ENCODE results near the gene KCTD15. TPM values are rescaled to one million over a fixed set of nuclear protein-coding genes. Genes with fewer than 3 reads are reported as not detected.

The KCTD15 gene
- total RNA-seq, 2 experiments from 2014 or later, result 21.3 to 29.2 TPM

DNA sequence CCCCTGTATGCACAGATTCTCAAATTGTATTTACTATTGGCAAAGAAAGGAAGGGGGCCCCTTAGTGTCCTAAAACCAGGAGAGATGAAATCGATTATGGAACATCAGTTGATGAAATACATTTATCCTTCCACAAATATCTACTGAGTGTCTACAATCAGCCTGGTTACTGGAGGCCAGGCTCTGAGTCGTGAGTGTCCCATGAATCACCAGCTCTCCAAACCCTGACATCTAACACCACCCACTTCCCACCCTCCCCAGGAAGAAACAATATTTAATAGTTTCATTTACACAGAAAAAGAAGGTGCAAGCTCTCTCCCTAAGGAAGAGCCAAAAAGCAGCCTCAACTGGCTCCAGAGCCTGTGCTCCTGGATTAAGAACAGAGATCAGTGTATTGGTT is 25.2 kb downstream of the KCTD15 start:
- Histone ChIP-seq H3K9me2 (ENCODE audit: insufficient read depth, low read length) (no peaks in the 10 kb centered on the region), H3K36me3 (ENCODE audit: insufficient read depth, low read length) (no peaks in the 10 kb centered on the region), H3K4me3 (ENCODE audit: low read depth, low read length, poor library complexity, severe bottlenecking) (no peak overlapping the region), H3K79me2 (ENCODE audit: insufficient read depth, low read depth, low read length) (no peaks in the 10 kb centered on the region), H4K20me1 (ENCODE audit: insufficient read depth, low read length) (no peaks in the 10 kb centered on the region), H2AFZ (ENCODE audit: low read length) (no peak overlapping the region), H3K9me3 (ENCODE audit: low read length) (no peaks in the 10 kb centered on the region), H3K4me2 (ENCODE audit: low read length) (no peak overlapping the region), H3K27ac (ENCODE audit: low read depth, low read length, poor library complexity, severe bottlenecking) (no peak overlapping the region), H3K4me1 (ENCODE audit: insufficient read depth, low read length, poor library complexity, severe bottlenecking) (peaks cover 17% of the 10 kb centered on the region)
- POLR2A ChIA-PET, result no interaction called here
- intact Hi-C loops (cut with micrococcal nuclease; ENCODE audit: unreplicated experiment), result no loop called here
- DNase-seq (ENCODE audit: low spot score), result no peak
- CTCF ChIA-PET (ENCODE audit: unreplicated experiment), result no interaction called here
- BruUV-seq (replicated peaks), result no TSS peak
- TF ChIP-seq, protein P1, sequence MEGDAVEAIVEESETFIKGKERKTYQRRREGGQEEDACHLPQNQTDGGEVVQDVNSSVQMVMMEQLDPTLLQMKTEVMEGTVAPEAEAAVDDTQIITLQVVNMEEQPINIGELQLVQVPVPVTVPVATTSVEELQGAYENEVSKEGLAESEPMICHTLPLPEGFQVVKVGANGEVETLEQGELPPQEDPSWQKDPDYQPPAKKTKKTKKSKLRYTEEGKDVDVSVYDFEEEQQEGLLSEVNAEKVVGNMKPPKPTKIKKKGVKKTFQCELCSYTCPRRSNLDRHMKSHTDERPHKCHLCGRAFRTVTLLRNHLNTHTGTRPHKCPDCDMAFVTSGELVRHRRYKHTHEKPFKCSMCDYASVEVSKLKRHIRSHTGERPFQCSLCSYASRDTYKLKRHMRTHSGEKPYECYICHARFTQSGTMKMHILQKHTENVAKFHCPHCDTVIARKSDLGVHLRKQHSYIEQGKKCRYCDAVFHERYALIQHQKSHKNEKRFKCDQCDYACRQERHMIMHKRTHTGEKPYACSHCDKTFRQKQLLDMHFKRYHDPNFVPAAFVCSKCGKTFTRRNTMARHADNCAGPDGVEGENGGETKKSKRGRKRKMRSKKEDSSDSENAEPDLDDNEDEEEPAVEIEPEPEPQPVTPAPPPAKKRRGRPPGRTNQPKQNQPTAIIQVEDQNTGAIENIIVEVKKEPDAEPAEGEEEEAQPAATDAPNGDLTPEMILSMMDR (conservative IDR thresholded peaks at IDR 0.05; ENCODE audit: low read length), result no peak
- TF ChIP-seq EZH2phosphoT487 (IDR thresholded peaks at IDR 0.05; ENCODE audit: borderline replicate concordance, low read depth, low read length), result no peak

DNA sequence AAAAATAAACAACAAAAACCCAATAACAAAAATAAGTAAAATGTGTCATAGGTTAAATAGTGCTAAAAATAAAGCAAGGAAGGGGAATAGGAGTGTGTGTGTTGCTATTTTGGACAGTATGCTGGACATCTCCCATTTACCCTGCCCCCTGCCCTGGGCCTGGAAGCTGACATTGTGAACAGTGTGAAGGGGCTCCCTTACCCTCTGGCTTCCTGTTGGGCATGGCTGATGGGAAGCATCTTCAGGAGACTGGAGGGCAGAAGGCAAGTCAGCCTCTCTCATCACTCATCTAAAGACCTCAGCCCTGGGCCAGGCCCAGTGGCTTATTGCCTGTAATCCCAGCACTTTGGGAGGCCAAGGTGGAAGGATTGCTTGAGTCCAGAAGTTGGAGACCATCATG is 26.7 kb downstream of the KCTD15 start:
- intact Hi-C loops (cut with micrococcal nuclease; ENCODE audit: unreplicated experiment), result no loop called here
- Histone ChIP-seq H3K27ac (ENCODE audit: low read depth, low read length, poor library complexity, severe bottlenecking) (no peak overlapping the region), H4K20me1 (ENCODE audit: insufficient read depth, low read length) (no peaks in the 10 kb centered on the region), H3K9me2 (ENCODE audit: insufficient read depth, low read length) (no peaks in the 10 kb centered on the region), H3K9me3 (ENCODE audit: low read length) (no peaks in the 10 kb centered on the region), H3K4me2 (ENCODE audit: low read length) (no peak overlapping the region), H3K36me3 (ENCODE audit: insufficient read depth, low read length) (no peaks in the 10 kb centered on the region), H3K79me2 (ENCODE audit: insufficient read depth, low read depth, low read length) (no peaks in the 10 kb centered on the region), H3K4me3 (ENCODE audit: low read depth, low read length, poor library complexity, severe bottlenecking) (no peak overlapping the region), H2AFZ (ENCODE audit: low read length) (no peak overlapping the region), H3K4me1 (ENCODE audit: insufficient read depth, low read length, poor library complexity, severe bottlenecking) (peaks cover 17% of the 10 kb centered on the region)
- ChIA-PET POLR2A (no interaction called here), CTCF (ENCODE audit: unreplicated experiment) (no interaction called here)
- no peak for TF ChIP-seq EZH2phosphoT487 (IDR thresholded peaks at IDR 0.05; ENCODE audit: borderline replicate concordance, low read depth, low read length)
- TF ChIP-seq, protein P1 (conservative IDR thresholded peaks at IDR 0.05; ENCODE audit: low read length), result no peak
- no TSS peak for BruUV-seq (replicated peaks)
- DNase-seq (ENCODE audit: low spot score), result no peak

- no peak for TF ChIP-seq EZH2phosphoT487 (IDR thresholded peaks at IDR 0.05; ENCODE audit: borderline replicate concordance, low read depth, low read length)
- TF ChIP-seq, protein P1 (conservative IDR thresholded peaks at IDR 0.05; ENCODE audit: low read length), result no peak
- DNase-seq (ENCODE audit: low spot score), result no peak
- Histone ChIP-seq H4K20me1 (ENCODE audit: insufficient read depth, low read length) (no peaks in the 10 kb centered on the region), H2AFZ (ENCODE audit: low read length) (no peak overlapping the region), H3K9me2 (ENCODE audit: insufficient read depth, low read length) (no peaks in the 10 kb centered on the region), H3K4me2 (ENCODE audit: low read length) (no peak overlapping the region), H3K4me1 (ENCODE audit: insufficient read depth, low read length, poor library complexity, severe bottlenecking) (peaks cover 3% of the 10 kb centered on the region), H3K4me3 (ENCODE audit: low read depth, low read length, poor library complexity, severe bottlenecking) (no peak overlapping the region), H3K9me3 (ENCODE audit: low read length) (no peaks in the 10 kb centered on the region), H3K36me3 (ENCODE audit: insufficient read depth, low read length) (no peaks in the 10 kb centered on the region), H3K27ac (ENCODE audit: low read depth, low read length, poor library complexity, severe bottlenecking) (no peak overlapping the region), H3K79me2 (ENCODE audit: insufficient read depth, low read depth, low read length) (no peaks in the 10 kb centered on the region)
- intact Hi-C loops (cut with micrococcal nuclease; ENCODE audit: unreplicated experiment), result no loop called here
- CTCF ChIA-PET (ENCODE audit: unreplicated experiment), result no interaction called here
- POLR2A ChIA-PET, result no interaction called here
- no TSS peak for BruUV-seq (replicated peaks)
Measured at GRCh38 chr19:33825556-33825955, 28.9 kb downstream of the KCTD15 start.
